GM18505 (cell line): Measurements from ENCODE around the gene DCC.

Source experiments
- ATAC-seq: cut with Tn5 transposase; IDR thresholded peaks from one replicate; pipeline ENCODE4 v1.9.1; 2021; ENCODE audit not compliant: unreplicated experiment
- POLR2A ChIP-seq: IDR thresholded peaks from 4 replicates; pipeline ENCODE4 v1.6.1; 2011; ENCODE audit warnings: borderline replicate concordance; ENCODE audit not compliant: insufficient read depth, insufficient read length; ENCODE audit errors: extremely low read depth

DCC gene

GRCh38 chr18:52339891-52340371, at the start of gene DCC:
DCC (plus strand) TSS chr18:52340197; CDS start chr18:52340788, 591 bp downstream.
- ATAC-seq: no peak
- TF ChIP-seq POLR2A: no peak

- no peak for TF ChIP-seq POLR2A
- ATAC-seq: no peak
These were observed 29.3 kb upstream of the DCC start for GRCh38 chr18:52310651-52311050.

- no peak for ATAC-seq
- no peak for TF ChIP-seq POLR2A
These were observed 28.7 kb upstream of the DCC start for GRCh38 chr18:52311331-52311730.

GRCh38 chr18:52312346-52312745, 27.7 kb upstream of the DCC start:
- TF ChIP-seq POLR2A: no peak
- ATAC-seq: no peak

GRCh38 chr18:52313213-52313612, 26.8 kb upstream of the DCC start:
- no peak for ATAC-seq
- TF ChIP-seq POLR2A: no peak

GRCh38 chr18:52319424-52319983, 20.5 kb upstream of the DCC start:
- TF ChIP-seq POLR2A: no peak
- ATAC-seq: no peak

- no peak for TF ChIP-seq POLR2A
- ATAC-seq: no peak
These were observed 17.7 kb upstream of the DCC start for GRCh38 chr18:52322307-52322706.

GRCh38 chr18:52323802-52324201, 16.2 kb upstream of the DCC start:
- ATAC-seq: no peak
- no peak for TF ChIP-seq POLR2A

GRCh38 chr18:52325997-52326396, 14.0 kb upstream of the DCC start:
- no peak for TF ChIP-seq POLR2A
- ATAC-seq: no peak

- no peak for TF ChIP-seq POLR2A
- ATAC-seq: no peak
These were observed 6.1 kb upstream of the DCC start for GRCh38 chr18:52333860-52334259.

- ATAC-seq: no peak
- no peak for TF ChIP-seq POLR2A
These were observed 5.7 kb upstream of the DCC start for GRCh38 chr18:52334307-52334706.

GRCh38 chr18:52334896-52335295, 5.1 kb upstream of the DCC start:
- no peak for ATAC-seq
- no peak for TF ChIP-seq POLR2A

- no peak for TF ChIP-seq POLR2A
- ATAC-seq: no peak
These were observed 2.7 kb upstream of the DCC start for GRCh38 chr18:52337276-52337675.

GRCh38 chr18:52340406-52341102, 557 bp downstream of the DCC start:
- TF ChIP-seq POLR2A: no peak
- ATAC-seq: no peak
